Measurements from ENCODE around the gene TCP1. TPM values are rescaled to one million over a fixed set of nuclear protein-coding genes. Genes with fewer than 3 reads are reported as not detected.
A peak's percentile ranks its signal among the peaks of the same experiment; 100 is the strongest.
"Not testable (repeated sequence)": the region's sequence is repeated elsewhere in the genome, so short reads cannot be mapped to it uniquely, and the experiment has no call there.

TCP1 gene
- total RNA-seq, 2 experiments from 2014 or later: 429 to 438 TPM

GRCh38 chr6:159808647-159809046 is 19.2 kb upstream of the TCP1 start:
- no peak for DNase-seq
- ChIA-PET POLR2A (no interaction called here), CTCF (no interaction called here)
- H3K27me3 Mint-ChIP-seq: no peaks in the 10 kb centered on the region
- peaks cover 2% of the 10 kb centered on the region for H3K36me3 Mint-ChIP-seq
- H3K4me3 Mint-ChIP-seq: no peak overlapping the region
- H3K9me3 Mint-ChIP-seq: no peaks in the 10 kb centered on the region
- no peaks in the 10 kb centered on the region for H3K4me1 Mint-ChIP-seq (ENCODE audit: low read depth)
- intact Hi-C loops (cut with micrococcal nuclease): no loop called here
- H3K27ac Mint-ChIP-seq: no peak overlapping the region

GRCh38 chr6:159807150-159807858 is 17.9 kb upstream of the TCP1 start:
- DNase-seq: no peak
- Mint-ChIP-seq H3K27ac (no peak overlapping the region), H3K4me1 (ENCODE audit: low read depth) (no peaks in the 10 kb centered on the region), H3K4me3 (no peak overlapping the region), H3K27me3 (no peaks in the 10 kb centered on the region), H3K9me3 (no peaks in the 10 kb centered on the region), H3K36me3 (peaks cover 2% of the 10 kb centered on the region)
- intact Hi-C loops (cut with micrococcal nuclease): no loop called here
- ChIA-PET CTCF (no interaction called here), POLR2A (no interaction called here)

- ChIA-PET POLR2A (no interaction called here), CTCF (no interaction called here)
- Mint-ChIP-seq H3K4me1 (ENCODE audit: low read depth) (no peaks in the 10 kb centered on the region), H3K4me3 (no peak overlapping the region), H3K27me3 (no peaks in the 10 kb centered on the region), H3K9me3 (no peaks in the 10 kb centered on the region), H3K27ac (no peak overlapping the region), H3K36me3 (peaks cover 2% of the 10 kb centered on the region)
- intact Hi-C loops (cut with micrococcal nuclease): no loop called here
- no peak for DNase-seq
Measured at GRCh38 chr6:159806021-159806458, 16.6 kb upstream of the TCP1 start.

- no peaks in the 10 kb centered on the region for H3K9me3 Mint-ChIP-seq
- CTCF ChIA-PET: no interaction called here
Measured at GRCh38 chr6:159805440-159806020, 16.1 kb upstream of the TCP1 start.

DNA sequence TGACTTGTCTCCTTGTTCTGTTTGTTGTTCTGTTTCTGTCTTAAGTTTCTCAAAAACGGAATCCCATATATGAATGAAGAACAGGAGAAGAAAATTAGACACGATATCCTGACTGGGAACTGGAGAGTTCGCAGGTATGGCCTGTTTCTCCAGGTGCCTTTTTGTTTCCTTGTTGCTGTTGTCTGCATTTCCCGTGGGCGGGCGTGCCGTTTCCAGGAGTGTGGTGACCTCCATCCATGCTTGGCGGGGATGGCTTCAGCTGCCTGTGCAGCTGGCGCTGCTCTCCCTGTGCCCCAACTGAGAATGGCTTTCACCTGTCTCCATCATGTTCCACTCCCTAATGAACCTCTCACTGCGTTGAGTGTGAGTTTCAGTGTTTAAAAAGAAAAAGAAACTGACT is 15.1 kb upstream of the TCP1 start:
- intact Hi-C loops (cut with micrococcal nuclease): no loop called here
- no peaks in the 10 kb centered on the region for H3K4me1 Mint-ChIP-seq (ENCODE audit: low read depth)
- DNase-seq: no peak
- H3K27ac Mint-ChIP-seq: no peak overlapping the region
- no peaks in the 10 kb centered on the region for H3K27me3 Mint-ChIP-seq
- no peak overlapping the region for H3K4me3 Mint-ChIP-seq
- H3K9me3 Mint-ChIP-seq: no peaks in the 10 kb centered on the region
- peaks cover 6% of the 10 kb centered on the region for H3K36me3 Mint-ChIP-seq
- CTCF ChIA-PET: no interaction called here
- POLR2A ChIA-PET: no interaction called here

More at GRCh38 chr6:159805440-159806020, 16.1 kb upstream of the TCP1 start:
- Mint-ChIP-seq H3K4me1 (ENCODE audit: low read depth) (no peaks in the 10 kb centered on the region), H3K27me3 (no peaks in the 10 kb centered on the region), H3K36me3 (peaks cover 4% of the 10 kb centered on the region), H3K27ac (no peak overlapping the region), H3K4me3 (no peak overlapping the region)
- intact Hi-C loops (cut with micrococcal nuclease): no loop called here
- no peak for DNase-seq
- POLR2A ChIA-PET: no interaction called here

DNA sequence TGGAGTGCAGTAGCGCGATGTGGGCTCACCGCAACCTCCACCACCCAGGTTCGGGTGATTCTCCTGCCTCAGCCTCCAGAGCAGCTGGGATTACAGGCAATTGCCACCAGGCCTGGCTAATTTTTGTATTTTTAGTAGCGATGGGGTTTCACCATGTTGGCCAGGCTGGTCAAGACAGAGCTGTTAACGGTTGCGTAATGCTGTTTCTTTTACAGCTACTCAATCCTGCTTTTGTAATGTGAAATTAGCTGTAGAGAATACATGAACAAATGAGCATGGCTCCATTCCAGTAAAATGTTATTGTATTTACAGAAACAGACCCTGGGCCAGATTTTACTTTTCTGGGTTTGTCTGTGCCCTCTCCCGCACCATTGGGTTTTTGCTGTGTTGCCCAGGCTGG is 12.5 kb upstream of the TCP1 start:
- Mint-ChIP-seq H3K4me3 (no peak overlapping the region), H3K9me3 (no peaks in the 10 kb centered on the region), H3K27ac (no peak overlapping the region), H3K36me3 (peaks cover 26% of the 10 kb centered on the region), H3K27me3 (no peaks in the 10 kb centered on the region), H3K4me1 (ENCODE audit: low read depth) (peaks cover 16% of the 10 kb centered on the region)
- CTCF ChIA-PET: interaction anchor here (1.4 kb wide), 1 partner anchor 11 kb away, joined by 3 read pairs; no protein-coding TSS in a partner anchor
- POLR2A ChIA-PET: no interaction called here
- intact Hi-C loops (cut with micrococcal nuclease): no loop called here
- no peak for DNase-seq

GRCh38 chr6:159800141-159800865 is 10.9 kb upstream of the TCP1 start, which contains the start of gene PNLDC1:
TSS of gene PNLDC1 (plus strand) at chr6:159800276. CDS start at chr6:159800308, 32 bp downstream.
- Mint-ChIP-seq H3K27ac (peak within 1 kb of the TSS; percentile 6), H3K9me3 (no peaks in the 10 kb centered on the region), H3K4me1 (ENCODE audit: low read depth) (peaks cover 26% of the 10 kb centered on the region), H3K27me3 (no peaks in the 10 kb centered on the region), H3K4me3 (no peak within 1 kb of the TSS), H3K36me3 (peaks cover 26% of the 10 kb centered on the region)
- POLR2A ChIA-PET: no interaction called here
- intact Hi-C loops (cut with micrococcal nuclease): no loop called here
- CTCF ChIA-PET: no interaction called here
- DNase-seq: no peak

DNA sequence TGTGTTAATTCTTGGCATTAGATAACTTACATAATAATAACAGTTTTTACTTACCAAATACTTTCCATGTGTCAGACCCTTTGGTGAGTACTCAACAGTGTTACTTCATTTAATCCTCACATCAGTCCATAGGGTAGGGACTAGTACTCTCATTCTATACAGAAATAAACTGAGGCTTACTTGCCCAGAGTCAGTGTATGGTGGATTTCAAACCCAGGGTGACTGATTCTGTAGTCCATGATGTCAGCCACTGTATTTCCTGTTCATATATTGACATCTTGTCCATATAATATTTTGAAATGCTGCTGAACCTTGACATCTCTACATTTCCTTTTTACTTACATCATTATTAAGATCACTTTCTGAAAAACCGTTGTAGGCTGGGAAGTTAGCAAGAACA is 8.2 kb upstream of the TCP1 start:
- ChIA-PET POLR2A (no interaction called here), CTCF (no interaction called here)
- Mint-ChIP-seq H3K9me3 (no peaks in the 10 kb centered on the region), H3K27ac (peak overlapping the region; percentile 69), H3K4me1 (ENCODE audit: low read depth) (peaks cover 44% of the 10 kb centered on the region), H3K4me3 (no peak overlapping the region), H3K36me3 (peaks cover 40% of the 10 kb centered on the region), H3K27me3 (no peaks in the 10 kb centered on the region)
- DNase-seq: no peak
- intact Hi-C loops (cut with micrococcal nuclease): no loop called here

DNA sequence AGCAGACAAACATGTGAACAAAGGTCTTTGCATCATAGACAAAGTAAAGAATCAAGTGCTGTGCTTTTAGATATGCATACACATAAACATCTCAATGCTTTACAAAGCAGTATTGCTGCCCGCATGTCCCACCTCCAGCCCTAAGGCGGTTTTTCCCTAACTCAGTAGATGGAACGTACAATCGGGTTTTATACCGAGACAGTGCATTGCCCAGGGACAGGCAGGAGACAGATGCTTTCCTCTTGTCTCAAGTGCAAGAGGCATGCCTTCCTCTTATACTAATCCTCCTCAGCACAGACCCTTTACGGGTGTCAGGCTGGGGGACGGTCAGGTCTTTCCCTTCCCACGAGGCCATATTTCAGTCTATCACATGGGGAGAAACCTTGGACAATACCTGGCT is 5.6 kb upstream of the TCP1 start:
- DNase-seq, POLR2A ChIA-PET, H3K4me3 Mint-ChIP-seq, H3K27me3 Mint-ChIP-seq, CTCF ChIA-PET, H3K9me3 Mint-ChIP-seq, H3K27ac Mint-ChIP-seq: not testable (repeated sequence)
- Mint-ChIP-seq H3K4me1 (ENCODE audit: low read depth) (peaks cover 60% of the 10 kb centered on the region), H3K36me3 (peaks cover 56% of the 10 kb centered on the region)
- intact Hi-C loops (cut with micrococcal nuclease): loop anchor here (5.0 kb wide), 1 partner anchor 667 kb away; no protein-coding TSS in a partner anchor

DNA sequence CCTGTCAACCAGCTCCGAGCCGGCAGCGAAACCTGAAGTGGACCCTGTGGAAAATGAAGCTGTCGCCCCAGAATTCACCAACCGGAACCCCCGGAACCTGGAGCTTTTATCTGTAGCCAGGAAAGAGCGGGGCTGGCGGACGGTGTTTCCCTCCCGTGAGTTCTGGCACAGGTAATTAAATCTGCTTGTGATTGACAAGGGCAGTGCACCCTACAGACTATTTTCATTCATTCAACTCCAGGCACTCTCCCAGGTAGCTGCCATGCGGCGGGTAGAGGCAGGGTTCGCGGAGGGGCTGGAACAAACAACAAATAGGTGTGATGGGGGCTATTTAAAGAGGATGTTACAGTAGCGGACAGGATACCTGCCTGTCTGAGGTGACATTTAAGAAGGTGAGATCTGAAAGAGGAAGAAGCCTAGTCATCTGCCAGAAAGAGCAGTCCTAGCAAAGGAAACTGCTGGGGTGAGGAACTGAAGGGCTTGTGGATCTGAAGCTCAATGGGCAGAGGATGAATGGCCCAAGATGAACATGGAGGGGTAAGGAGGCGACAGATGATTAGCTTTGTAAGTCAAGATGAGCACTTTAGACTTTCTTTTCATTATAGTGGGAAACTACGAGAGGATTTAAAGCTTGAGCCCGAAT is 1.7 kb upstream of the TCP1 start:
- no peaks in the 10 kb centered on the region for H3K9me3 Mint-ChIP-seq
- H3K4me1 Mint-ChIP-seq (ENCODE audit: low read depth): peaks cover 56% of the 10 kb centered on the region

DNA sequence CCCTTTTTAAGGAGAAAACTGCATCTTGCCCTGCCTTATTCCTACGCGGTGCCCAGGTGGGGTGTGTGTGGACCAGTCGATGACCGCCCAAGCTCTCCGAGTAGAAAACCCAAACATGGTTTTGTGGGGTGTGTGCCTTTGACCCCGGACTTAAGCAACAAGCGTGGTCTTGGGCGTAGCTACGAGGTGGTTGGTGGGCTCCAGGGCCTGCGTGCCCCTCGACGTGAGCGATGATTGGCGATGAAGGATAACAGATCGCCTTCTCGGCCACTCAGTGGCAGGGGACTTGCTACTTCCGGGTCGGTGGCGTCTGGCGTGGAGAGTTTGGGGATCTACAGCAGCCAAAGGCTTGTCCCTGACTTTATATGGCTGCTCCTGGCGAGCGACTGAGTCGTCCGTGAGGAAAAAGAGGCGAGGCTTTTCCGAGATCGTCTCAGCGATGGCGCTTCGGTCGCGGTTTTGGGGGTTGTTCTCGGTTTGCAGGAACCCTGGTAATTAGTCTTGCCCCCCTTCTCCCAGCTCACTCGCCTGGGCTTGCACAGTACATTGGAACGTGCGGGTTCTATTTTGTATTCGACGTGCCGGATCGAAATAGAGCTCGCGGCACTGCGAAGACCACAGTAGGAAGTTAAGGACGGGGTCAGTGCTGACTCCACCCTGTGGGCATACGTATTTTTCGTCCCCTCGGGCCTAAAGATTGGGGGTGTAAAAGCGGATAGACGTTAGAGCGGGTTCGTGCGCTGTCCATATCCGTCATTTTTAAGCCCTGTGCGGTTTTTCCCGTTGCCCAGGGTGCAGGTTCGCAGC is 950 bp upstream of the TCP1 start, which contains the start of gene MRPL18:
TSS of gene MRPL18 (plus strand) at position 319 of the 807 bp plus-strand sequence. CDS start at position 440, 121 bp downstream.
- no peaks in the 10 kb centered on the region for H3K9me3 Mint-ChIP-seq
- H3K36me3 Mint-ChIP-seq: peaks cover 69% of the 10 kb centered on the region
- peak within 1 kb of the TSS; percentile 98 for H3K27ac Mint-ChIP-seq
- H3K4me1 Mint-ChIP-seq (ENCODE audit: low read depth): peaks cover 59% of the 10 kb centered on the region
- no peaks in the 10 kb centered on the region for H3K27me3 Mint-ChIP-seq
- CTCF ChIA-PET: interaction anchor here (0.5 to 2.2 kb wide), 6 partner anchors 11 to 822 kb away, joined by 3 to 9 read pairs (median 3); no protein-coding TSS in a partner anchor
- intact Hi-C loops (cut with micrococcal nuclease): loop anchor here (1.0 to 5.0 kb wide), 3 partner anchors 141 to 672 kb away; no protein-coding TSS in a partner anchor
- peak; percentile 94 for DNase-seq
- peak within 1 kb of the TSS; percentile 96 for H3K4me3 Mint-ChIP-seq
- POLR2A ChIA-PET: interaction anchor here (0.6 to 5.2 kb wide), 10 partner anchors 20 to 192 kb away, joined by 3 to 90 read pairs (median 6); partner anchors contain the start of genes ACAT2, SOD2 and WTAP

More for the DNA sequence above, 1.7 kb upstream of the TCP1 start:
- no peak for DNase-seq
- peak overlapping the region; percentile 98 for H3K27ac Mint-ChIP-seq
- peak overlapping the region; percentile 96 for H3K4me3 Mint-ChIP-seq
- no peaks in the 10 kb centered on the region for H3K27me3 Mint-ChIP-seq
- H3K36me3 Mint-ChIP-seq: peaks cover 63% of the 10 kb centered on the region
- ChIA-PET POLR2A (interaction anchor here (1.4 to 5.2 kb wide), 4 partner anchors 30 to 177 kb away, joined by 5 to 90 read pairs (median 27); partner anchors contain the start of genes ACAT2, SOD2 and WTAP), CTCF (interaction anchor here (0.5 to 1.6 kb wide), 6 partner anchors 11 to 823 kb away, joined by 3 to 4 read pairs (median 4); no protein-coding TSS in a partner anchor)
- intact Hi-C loops (cut with micrococcal nuclease): loop anchor here (1.0 to 5.0 kb wide), 3 partner anchors 140 to 671 kb away; no protein-coding TSS in a partner anchor
